IPS-NIHi7 (cell line): ENCODE results near the gene ABTB1.
"Not testable (repeated sequence)": the region's sequence is repeated elsewhere in the genome, so short reads cannot be mapped to it uniquely, and the experiment has no call there.

ENCODE experiments used
- DNase-seq: peaks from one replicate; pipeline ENCODE4 v3.0.0; 2012; ENCODE audit warnings: mixed read lengths; ENCODE audit errors: extremely low spot score

The ABTB1 gene

GRCh38 chr3:127702151-127702578 lies 29.4 kb downstream of the ABTB1 start:
- DNase-seq = no peak

GRCh38 chr3:127704840-127705239 lies 32.1 kb downstream of the ABTB1 start:
- DNase-seq = not testable (repeated sequence)

GRCh38 chr3:127706312-127706711 lies 33.6 kb downstream of the ABTB1 start:
- DNase-seq = no peak

GRCh38 chr3:127706785-127707351 lies 34.1 kb downstream of the ABTB1 start:
- DNase-seq = no peak

GRCh38 chr3:127707851-127708411 lies 35.2 kb downstream of the ABTB1 start:
- no peak for DNase-seq

- DNase-seq = no peak
These were observed 36.1 kb downstream of the ABTB1 start for GRCh38 chr3:127708837-127709236.

GRCh38 chr3:127709320-127710060 lies 36.7 kb downstream of the ABTB1 start:
- no peak for DNase-seq

GRCh38 chr3:127710155-127710941 lies 37.6 kb downstream of the ABTB1 start:
- no peak for DNase-seq

- DNase-seq = no peak
These were observed 38.4 kb downstream of the ABTB1 start for GRCh38 chr3:127711021-127711695.

- DNase-seq = no peak
These were observed 39.1 kb downstream of the ABTB1 start for GRCh38 chr3:127711896-127712295.

- DNase-seq = no peak
These were observed 39.7 kb downstream of the ABTB1 start for GRCh38 chr3:127712461-127712860.

GRCh38 chr3:127712881-127713771 lies 40.4 kb downstream of the ABTB1 start:
- DNase-seq = no peak

GRCh38 chr3:127714125-127714571 lies 41.4 kb downstream of the ABTB1 start:
- no peak for DNase-seq

GRCh38 chr3:127714866-127715265 lies 42.1 kb downstream of the ABTB1 start:
- no peak for DNase-seq

- no peak for DNase-seq
These were observed 42.8 kb downstream of the ABTB1 start for GRCh38 chr3:127715532-127715931.

- no peak for DNase-seq
These were observed 43.6 kb downstream of the ABTB1 start for GRCh38 chr3:127716384-127716783.

- no peak for DNase-seq
These were observed 44.8 kb downstream of the ABTB1 start for GRCh38 chr3:127717357-127718244.

GRCh38 chr3:127718245-127718915 lies 45.6 kb downstream of the ABTB1 start:
- no peak for DNase-seq

GRCh38 chr3:127718916-127719290 lies 46.2 kb downstream of the ABTB1 start:
- no peak for DNase-seq
